Fibroblast of gingiva (primary cell): ENCODE data around the gene BCL11A.

Source experiments
- DNase-seq: peaks from one replicate; pipeline ENCODE4 v3.0.0-alpha.2; 2011; ENCODE audit warnings: low read depth

The BCL11A gene

DNA sequence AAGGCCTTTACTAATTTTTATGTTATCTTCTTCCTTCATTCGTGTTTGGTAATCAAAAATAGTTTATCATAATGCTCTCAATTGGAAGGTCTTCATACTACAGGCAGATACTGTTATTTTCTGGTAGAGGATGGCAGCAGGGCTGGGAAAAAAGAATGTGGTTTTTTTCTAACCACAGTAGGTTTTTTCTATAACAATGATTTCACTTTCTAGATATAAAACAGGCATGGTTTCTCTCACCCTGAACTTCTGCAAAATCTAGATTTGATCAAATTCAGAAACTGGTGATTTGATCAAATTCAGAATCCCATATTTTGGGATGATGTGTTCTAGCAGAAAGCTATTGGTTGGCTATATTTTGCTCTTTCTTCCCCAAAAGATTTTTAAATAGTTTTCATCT lies 27.6 kb downstream of the BCL11A start:
- DNase-seq = no peak

DNA sequence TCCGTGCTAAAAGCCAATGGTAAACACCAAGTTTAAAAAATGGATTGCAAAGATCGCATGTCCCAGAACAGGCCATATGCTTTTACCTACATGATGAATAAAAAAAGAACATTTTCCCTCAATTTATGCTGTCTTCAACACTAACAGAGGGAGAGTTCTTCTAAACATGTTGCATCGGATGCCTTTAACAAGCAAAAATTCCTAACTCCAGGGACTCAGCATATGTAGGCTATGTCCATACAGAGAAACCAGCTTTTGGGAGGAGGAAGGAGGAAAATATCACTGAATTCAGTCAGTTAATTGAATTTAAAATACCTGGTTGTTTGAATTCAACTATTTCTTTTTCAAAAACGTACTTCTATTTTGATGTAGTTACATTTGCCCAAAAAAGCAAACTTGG lies 28.6 kb downstream of the BCL11A start:
- DNase-seq = no peak

GRCh38 chr2:60523963-60524362 lies 29.5 kb downstream of the BCL11A start:
- no peak for DNase-seq

DNA sequence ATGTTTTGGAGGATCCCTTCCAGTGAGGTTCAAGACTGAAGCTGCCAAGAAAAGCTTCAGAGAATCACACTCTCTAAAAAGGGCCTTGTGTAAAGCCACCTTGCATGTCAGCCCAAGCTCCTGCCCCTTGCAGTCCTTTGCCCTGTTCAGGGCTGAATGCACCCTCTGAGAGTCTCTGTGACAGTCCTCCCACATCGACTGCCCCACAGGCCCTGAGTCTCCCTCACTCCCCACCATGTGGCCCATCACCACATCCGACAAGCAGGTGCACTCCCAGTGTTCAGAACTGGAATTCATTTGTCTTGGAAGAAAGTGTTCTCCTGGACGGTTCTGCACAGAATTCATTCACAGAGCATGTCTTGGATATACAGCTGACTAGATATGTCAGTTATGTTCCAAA lies 31.0 kb downstream of the BCL11A start:
- no peak for DNase-seq

- no peak for DNase-seq
Measured at GRCh38 chr2:60521626-60522025, 31.8 kb downstream of the BCL11A start.

DNA sequence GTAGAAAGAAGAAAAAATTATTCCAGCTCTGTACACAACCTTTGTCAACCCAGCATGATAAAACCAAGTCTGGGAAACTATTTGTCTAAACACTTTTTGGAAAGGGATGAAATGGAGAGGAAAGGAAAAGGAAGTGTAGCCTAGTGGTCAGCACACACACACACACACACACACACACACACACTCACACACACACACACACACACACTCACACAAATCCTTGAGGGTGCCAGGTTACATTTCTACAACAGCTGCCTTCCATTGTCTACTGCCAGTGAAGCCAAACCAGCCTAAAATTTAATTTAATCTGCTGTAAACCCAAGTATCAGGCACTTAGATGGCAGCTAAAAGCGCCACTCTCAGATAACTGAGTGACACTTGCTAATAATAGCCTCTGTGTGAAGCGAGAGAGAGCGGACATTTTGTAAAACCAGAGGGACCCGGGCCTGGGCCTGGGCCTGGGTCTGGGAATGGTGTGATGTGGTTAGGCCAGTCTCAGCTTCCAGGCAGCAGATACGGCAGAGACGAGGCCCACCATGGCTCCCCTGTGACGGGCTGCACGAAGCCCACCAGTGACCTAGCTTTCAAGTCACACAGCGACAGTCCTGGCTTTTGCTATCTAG lies 32.4 kb downstream of the BCL11A start:
- DNase-seq = no peak

DNA sequence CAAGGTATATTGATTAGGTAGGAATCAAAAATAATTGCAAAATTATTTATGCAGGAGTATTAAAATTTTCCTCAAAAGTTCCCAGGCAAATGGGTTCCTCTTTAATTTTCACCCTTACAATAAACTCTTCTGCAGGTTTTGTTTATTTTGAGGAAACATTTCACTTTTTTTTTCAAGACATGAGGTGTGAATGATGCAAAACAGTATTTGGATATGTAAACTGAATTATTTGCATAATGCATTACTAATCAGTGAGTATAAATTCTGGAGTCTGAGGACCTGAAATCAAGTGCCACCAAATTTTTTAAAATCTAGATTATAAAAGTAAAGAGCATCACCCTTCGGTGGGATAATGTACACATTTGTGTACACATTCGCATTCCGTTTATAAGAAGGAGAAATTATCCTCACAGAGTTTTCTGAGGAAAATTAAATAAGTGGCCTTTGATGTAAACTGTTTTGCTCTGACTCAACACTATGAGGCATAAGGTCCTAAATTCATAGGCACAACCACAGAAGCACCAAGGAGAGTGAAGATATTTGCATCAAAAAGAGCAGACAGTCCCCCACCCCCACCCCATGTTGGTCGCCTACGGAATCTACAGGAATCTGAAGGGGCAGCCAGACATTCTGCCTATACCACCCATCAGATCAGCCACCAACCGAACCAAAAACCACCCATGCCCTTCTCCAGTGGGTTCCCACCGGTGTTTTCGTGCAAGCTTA lies 33.1 kb downstream of the BCL11A start:
- DNase-seq = no peak

- DNase-seq = no peak
Measured at GRCh38 chr2:60519231-60519863, 34.1 kb downstream of the BCL11A start.

GRCh38 chr2:60518567-60518966 lies 34.9 kb downstream of the BCL11A start:
- DNase-seq = no peak

DNA sequence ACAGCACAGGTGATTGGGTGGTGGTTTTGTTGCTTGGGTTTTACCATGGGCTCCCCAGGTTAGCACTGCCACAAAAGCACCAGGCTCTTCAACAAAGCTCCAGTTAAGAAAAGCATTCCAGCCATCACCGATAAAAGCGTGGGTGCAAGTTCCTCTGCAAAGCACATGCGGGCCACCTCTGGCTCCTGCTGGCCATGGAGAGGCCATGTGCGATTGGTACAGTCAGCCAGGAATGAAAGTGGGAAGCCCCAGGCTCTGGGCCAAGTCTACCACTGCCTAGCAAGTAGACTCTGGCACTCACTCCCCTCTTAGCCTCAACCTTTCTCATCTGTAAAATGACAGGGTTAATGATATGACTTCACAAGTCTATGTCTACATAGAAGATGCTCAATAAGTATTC lies 36.0 kb downstream of the BCL11A start:
- no peak for DNase-seq

GRCh38 chr2:60516826-60517225 lies 36.6 kb downstream of the BCL11A start:
- DNase-seq = no peak

- DNase-seq = no peak
Measured at GRCh38 chr2:60516383-60516811, 37.1 kb downstream of the BCL11A start.

DNA sequence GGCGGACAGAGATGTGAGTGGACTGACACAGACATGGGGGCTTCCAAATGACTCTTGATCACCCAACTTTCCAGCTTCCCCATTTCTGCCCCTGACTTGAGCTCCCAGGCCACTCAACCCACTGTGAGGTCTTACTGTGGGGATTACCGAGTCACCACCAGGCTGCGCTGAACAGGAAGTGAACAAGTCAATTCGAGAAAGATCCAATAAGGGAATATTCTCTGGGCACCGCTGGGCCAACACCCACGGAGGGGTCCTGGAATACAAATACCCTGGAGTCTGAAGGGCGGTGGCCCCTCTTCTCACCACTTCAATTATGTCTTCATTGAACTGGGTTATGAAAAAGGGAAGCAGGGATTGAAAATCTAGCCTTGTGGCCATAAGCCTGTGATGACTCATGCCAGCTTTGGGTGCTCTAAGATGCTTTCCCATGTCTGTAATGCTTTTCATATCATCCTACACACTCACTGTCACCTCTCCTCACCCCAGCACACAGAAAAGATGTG lies 37.7 kb downstream of the BCL11A start:
- DNase-seq = no peak

GRCh38 chr2:60513996-60514395 lies 39.5 kb downstream of the BCL11A start:
- DNase-seq = no peak

DNA sequence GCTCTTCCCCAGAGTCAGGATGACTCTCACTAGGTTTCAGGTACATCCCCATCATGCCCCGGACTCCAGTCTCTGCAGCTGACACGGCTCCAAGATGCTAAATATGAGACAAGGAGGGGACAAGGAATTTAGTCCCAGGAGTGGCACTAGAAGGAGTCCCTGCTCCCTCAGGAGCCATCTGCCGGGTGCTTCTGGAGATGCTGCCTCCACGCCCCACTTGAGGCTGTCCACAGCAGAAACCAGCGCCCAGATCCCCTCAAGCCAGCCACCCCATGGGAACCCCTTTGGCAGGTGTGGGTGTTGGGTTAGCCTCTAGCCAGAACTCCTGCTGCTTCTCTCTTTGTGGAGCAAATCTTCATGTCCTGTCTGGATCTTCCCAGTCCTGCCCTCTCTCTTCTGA lies 40.3 kb downstream of the BCL11A start:
- no peak for DNase-seq

DNA sequence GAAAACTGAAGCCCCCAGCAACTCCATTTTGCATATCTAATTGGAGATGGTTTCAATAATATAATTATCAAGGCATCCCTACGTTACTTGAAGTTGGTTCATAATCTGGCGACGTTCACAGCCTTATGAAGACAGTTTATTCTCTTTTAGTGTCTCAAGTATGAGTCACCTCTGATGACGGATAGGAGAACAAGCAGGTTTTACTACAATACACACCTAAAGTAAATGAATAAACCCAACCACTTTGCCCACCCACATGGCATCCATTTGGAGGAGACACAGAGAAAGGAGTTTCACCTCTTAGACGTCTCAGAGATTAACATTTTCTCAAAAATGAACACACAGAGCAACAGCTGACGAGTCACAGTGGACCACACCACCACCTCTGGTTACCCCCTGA lies 40.8 kb downstream of the BCL11A start:
- DNase-seq = no peak

DNA sequence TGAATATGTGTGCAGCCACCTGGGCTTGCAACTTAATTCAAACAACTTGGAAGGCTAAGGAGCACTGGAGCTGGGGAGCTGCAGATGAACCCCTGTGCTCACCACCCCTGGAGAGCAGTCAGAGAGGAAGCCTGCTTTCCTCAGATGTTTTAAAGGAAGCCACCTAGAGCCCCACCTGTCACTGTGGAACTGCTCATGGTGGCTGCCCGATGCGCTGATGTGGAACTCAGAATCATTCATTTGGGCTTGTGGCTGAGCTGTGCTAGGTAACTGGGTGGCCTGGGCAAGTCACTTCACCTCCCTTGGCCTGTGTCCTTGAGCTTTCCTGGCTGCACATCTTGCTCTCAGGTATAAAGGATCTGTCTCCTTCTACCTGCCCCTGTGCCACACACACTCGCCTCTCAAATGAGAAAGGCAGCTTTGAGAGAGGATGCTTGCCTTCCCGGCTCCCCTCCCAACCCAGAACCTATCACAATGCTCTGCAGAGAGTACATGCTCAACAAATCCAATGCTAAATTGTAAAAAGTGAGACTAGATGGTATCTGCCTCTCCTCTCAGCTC lies 41.3 kb downstream of the BCL11A start:
- DNase-seq = no peak

DNA sequence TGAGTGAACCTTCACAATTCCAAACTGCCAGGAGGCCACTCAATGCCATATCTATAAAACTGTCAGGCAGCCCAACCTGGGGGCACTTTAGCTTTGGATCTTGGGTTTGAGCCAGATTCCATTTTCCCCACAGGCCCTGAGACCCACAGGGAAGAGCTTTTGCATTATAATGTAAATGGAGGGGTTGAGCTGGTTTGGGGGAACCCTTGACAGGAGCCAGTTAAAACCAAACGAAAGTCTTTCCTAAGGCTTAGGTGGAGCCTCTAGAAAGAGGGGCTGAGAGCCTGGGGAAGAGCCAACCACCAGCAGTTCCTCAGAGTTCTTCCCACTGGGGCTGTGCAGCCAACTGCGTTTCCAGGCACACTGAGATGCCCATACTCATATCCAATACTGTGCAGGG lies 42.7 kb downstream of the BCL11A start:
- DNase-seq = no peak

GRCh38 chr2:60509066-60509465 lies 44.4 kb downstream of the BCL11A start:
- no peak for DNase-seq

DNA sequence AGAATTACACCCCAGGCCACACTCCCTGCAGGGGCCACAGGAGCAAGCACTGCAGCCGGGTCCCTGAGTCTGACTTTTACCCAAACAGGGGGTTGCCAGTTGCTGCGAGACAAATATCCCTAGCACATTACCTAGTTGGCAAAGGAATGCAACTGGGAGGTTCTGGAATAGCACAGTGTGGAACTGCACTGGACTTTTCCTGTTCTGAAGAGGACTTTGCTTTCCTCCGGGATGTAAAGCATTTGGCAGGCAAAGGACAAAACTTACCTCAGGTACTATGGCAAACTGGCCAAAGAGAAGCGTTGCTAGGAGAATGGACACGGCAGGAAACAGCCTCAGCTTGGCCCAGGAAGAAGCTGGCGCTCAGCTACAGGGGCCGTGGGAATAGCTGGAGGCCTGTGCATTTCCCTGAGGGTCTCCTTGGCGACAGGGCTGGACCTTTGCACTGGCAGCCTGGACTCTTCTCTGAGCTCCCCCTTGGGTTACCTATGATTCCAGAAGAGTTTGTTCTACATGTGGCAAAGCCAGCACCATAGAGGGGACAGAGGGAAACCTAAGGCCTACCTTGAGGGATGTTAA lies 45.0 kb downstream of the BCL11A start:
- no peak for DNase-seq

DNA sequence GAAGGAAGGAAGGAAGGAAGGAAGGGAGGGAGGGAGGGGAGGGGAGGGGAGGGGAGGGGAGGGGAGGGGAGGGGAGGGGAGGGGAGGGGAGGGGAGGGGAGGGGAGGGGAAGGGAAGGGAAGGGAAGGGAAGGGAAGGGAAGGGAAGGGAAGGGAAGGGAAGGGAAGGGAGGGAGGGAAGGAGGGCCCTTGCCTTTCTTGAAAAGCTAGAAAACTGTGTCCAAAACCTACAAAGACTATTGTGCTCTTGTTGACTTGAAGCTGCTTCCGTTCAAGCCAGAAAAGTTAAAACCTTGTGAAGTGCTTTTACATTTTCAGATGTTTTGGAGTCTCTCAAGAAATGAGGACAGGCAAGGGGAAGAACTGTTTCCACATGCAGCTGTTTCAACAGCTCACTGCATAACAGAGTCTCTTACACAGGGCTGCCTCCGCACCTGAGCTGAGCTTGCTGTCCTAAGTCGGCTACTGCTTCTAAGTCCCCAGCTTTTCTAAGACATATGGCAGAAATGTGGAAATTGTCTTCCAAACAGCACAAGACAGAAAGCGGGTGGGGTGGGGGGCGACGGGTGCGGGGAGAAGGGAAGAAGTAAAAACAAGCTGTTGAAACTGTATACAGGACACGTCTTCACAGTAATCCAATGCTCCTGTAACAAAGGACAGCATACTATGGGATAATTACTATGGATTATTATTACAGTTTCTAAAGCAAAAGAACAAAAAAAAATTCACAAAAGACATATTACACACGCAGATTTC lies 46.1 kb downstream of the BCL11A start:
- DNase-seq = no peak

DNA sequence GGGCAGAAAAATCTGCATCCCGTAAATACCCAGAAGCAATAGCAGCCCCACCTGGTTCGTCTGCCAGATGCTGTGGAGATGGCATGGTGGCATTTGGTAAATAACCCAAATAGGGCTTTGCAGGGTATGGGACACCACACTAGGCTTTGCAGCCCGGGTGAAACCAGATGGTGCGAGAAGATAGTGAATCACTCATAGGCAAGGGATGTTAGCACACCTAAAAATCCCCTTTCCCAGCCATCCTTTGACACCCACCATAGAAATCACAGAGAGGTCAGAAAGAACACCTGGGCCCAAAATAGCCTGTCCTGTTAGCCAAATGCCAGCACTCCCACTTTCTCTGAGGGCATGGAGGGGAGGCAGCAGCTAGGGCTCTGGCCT lies 47.6 kb downstream of the BCL11A start:
- DNase-seq = no peak
